ENCODE measurements around the gene CD247. TPM values are rescaled to one million over a fixed set of nuclear protein-coding genes. Genes with fewer than 3 reads are reported as not detected.

The CD247 gene
- total RNA-seq, 2 donors from 2014 or later = 2.6 to 4.9 TPM

- Histone ChIP-seq H3K27me3 (no peaks in the 10 kb centered on the region), H3K9me3 (no peaks in the 10 kb centered on the region), H3K9ac (ENCODE audit: low read depth in 2 of 2, low read length in 2 of 2) (no peak overlapping the region), H3K27ac (no peak overlapping the region), H3K36me3 (no peaks in the 10 kb centered on the region), H3K4me1 (no peaks in the 10 kb centered on the region), H3K4me3 (no peak overlapping the region)
- no peak for TF ChIP-seq CTCF (IDR thresholded peaks at IDR 0.05)
- intact Hi-C loops (cut with DNase I) = no loop called here
- no peak for DNase-seq
Observed at GRCh38 chr1:167545349-167545748, 27.0 kb upstream of the CD247 start.

- no peak overlapping the region for H3K4me3 ChIP-seq
- no peak overlapping the region for H3K27ac ChIP-seq
- no peak for TF ChIP-seq CTCF (IDR thresholded peaks at IDR 0.05)
- no peak overlapping the region for H3K9ac ChIP-seq (ENCODE audit: low read depth in 2 of 2, low read length in 2 of 2)
- H3K36me3 ChIP-seq = no peaks in the 10 kb centered on the region
- H3K4me1 ChIP-seq = no peaks in the 10 kb centered on the region
- no peaks in the 10 kb centered on the region for H3K27me3 ChIP-seq
- no peak for DNase-seq
- H3K9me3 ChIP-seq = no peaks in the 10 kb centered on the region
- intact Hi-C loops (cut with DNase I) = no loop called here
Observed at GRCh38 chr1:167544447-167545093, 26.2 kb upstream of the CD247 start.

- Histone ChIP-seq H3K27me3 (no peaks in the 10 kb centered on the region), H3K36me3 (no peaks in the 10 kb centered on the region), H3K4me3 (no peak overlapping the region), H3K9ac (ENCODE audit: low read depth in 2 of 2, low read length in 2 of 2) (no peak overlapping the region), H3K27ac (no peak overlapping the region), H3K9me3 (no peaks in the 10 kb centered on the region), H3K4me1 (no peaks in the 10 kb centered on the region)
- no peak for TF ChIP-seq CTCF (IDR thresholded peaks at IDR 0.05)
- no peak for DNase-seq
- intact Hi-C loops (cut with DNase I) = no loop called here
Observed at GRCh38 chr1:167543199-167543990, 25.1 kb upstream of the CD247 start.

GRCh38 chr1:167542109-167543032 lies 24.0 kb upstream of the CD247 start:
- intact Hi-C loops (cut with DNase I) = no loop called here
- no peak for TF ChIP-seq CTCF (IDR thresholded peaks at IDR 0.05)
- Histone ChIP-seq H3K27me3 (no peaks in the 10 kb centered on the region), H3K27ac (no peak overlapping the region), H3K9ac (ENCODE audit: low read depth in 2 of 2, low read length in 2 of 2) (no peak overlapping the region), H3K4me1 (no peaks in the 10 kb centered on the region), H3K36me3 (no peaks in the 10 kb centered on the region), H3K9me3 (no peaks in the 10 kb centered on the region), H3K4me3 (no peak overlapping the region)
- DNase-seq = no peak

- Histone ChIP-seq H3K4me1 (no peaks in the 10 kb centered on the region), H3K36me3 (no peaks in the 10 kb centered on the region), H3K9me3 (no peaks in the 10 kb centered on the region), H3K27me3 (no peaks in the 10 kb centered on the region), H3K9ac (ENCODE audit: low read depth in 2 of 2, low read length in 2 of 2) (no peak overlapping the region), H3K4me3 (no peak overlapping the region), H3K27ac (no peak overlapping the region)
- no peak for TF ChIP-seq CTCF (IDR thresholded peaks at IDR 0.05)
- DNase-seq = no peak
- intact Hi-C loops (cut with DNase I) = no loop called here
Observed at GRCh38 chr1:167541610-167542009, 23.3 kb upstream of the CD247 start.

Measured in colonic mucosa (tissue), 4 donors.